Activated CD4-positive, CD25-positive, alpha-beta regulatory T cell treated with anti-CD3 and anti-CD28 coated beads, Interleukin-2, amount 50 U/mL, for 72 hours (primary cell): ENCODE results near the gene DERL3.

ENCODE experiments used
- DNase-seq: peaks from one replicate; pipeline ENCODE4 v3.0.0; 2021

The DERL3 gene

DNA sequence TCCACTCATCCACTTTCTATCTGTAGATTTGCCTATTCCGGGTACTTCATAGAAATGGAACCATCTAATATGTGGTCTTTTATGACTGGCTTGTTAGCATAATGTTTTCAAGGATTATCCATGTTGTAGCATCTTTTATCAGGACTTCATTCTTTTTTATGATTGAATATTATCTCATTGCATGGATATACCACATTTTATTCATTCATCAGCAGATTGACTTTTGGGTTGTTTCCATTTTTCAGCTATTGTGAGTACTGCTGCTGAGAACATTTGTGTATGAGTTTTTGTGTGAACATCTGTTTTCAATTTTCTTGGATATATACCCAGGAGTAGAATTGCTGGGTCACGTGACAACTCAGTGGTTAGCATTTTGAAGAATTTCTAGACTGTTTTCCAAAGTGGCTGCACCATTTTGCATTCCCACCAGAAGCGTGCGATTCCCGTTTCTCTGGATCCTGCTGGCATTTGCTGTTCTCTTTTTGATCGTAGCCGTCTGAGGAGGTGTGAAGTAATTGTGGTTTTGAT is 8.9 kb downstream of the DERL3 start:
- DNase-seq = no peak

DNA sequence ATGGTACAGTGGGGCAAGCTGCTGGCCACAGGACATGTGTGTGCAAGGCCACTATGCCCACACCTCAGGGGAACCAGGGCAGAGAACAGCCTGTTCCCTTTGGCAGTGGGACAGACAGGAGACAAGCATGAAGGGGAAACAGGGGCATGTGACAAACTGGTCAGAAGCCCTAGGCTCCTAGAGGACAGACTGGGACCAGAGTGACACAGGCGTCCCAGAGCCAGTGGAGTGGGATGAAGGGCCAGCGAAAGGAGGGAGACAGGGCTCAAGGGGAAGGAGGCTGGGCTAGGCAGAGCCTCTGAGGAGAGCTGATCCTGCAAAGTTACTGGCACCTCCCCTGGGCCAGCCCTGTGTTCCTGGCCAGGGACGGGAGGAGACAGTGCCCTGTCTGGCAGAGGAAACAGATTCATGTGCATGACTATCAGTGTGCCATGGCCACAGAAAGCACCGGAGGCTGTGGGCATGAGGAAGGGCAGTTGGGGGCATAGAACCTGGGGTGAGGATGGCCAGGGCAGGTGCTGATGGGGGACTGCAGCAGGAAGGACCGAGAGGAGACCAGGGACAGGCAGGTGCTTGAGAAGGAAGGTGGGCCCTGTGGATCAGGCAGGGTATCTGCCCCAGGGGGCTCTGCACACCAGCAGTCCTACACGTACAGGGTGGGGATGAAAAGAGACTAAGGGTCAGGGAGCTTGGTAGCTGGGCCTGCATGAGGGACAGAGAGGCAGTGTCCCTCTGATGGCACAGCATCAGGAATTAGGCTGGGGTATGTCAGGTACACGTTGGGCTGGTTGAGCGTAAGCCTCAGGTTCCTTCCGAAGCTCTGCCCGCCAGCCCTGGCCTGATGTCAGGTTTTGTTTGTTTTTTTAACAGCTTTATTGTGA is 9.8 kb downstream of the DERL3 start:
- DNase-seq = no peak

DNA sequence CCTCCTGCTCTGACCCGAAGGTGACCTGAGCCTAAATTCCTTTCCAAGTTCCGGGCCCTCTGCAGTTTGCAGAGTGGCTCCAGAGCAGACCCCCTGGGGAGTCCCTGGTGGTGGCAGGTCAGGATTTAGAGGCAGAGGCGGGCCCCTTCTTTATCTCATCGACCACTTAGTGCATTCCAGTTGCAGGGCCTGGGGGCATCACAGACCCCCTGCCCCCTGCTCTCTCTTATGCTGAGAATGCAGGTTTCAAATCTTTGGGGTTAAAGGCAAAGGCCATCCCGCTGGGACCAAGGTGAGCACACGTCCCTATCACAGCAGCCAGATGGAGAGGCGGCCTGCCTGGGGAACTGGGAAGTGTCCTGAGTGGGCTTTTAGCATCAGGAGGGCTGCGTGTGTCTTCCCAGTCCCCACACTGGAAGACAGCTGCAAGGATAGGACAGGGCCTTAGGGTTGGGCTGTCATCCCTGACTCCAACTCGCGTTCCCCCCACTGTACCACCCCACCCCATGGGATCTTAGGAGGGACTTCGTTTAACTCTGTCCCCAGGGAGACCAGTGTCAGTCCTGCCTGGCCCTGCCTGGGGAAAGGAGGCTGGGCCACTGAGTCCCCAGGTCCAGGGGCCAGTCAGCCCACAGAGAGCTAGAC is 11.3 kb downstream of the DERL3 start:
- DNase-seq = no peak

DNA sequence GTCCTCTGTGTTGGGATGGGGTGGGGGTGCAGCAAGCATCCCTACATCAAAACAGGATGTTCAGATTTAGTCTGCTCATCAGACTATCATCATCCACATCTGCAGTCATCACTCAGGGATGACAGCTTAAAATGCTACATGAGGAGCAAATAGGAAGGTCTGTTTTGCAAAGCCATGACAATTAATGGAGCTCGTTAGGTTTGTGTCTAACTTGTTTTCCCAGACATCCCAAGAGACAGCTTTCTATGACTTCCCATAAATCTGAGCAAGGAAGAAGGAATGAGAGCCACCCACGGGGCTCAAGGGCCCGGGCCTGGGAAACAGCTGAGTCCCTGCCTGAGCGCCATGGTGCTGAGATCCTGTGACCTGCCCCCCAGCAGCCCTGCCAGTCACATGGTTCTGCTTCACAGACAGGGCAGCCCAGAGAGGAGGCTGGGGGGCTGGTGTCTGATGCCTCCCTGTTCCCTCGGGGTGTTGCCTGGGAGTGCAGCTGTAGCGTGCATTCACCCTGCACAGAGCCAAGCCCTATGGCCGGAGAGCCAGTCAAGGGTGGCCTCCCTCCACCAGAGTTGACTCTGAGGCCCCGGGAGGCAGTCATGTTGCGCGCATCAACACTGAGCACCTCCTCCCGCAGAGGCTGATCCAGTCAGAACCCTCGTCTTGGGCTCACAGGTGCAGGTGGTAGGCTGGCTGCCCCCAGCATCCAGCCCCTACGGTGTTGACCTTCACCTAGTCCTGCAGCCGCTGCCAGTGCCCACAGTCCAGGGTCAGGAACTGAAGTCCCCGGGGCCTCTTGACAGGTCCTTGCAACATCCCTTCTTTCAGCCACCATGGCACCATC is 12.1 kb downstream of the DERL3 start:
- no peak for DNase-seq

DNA sequence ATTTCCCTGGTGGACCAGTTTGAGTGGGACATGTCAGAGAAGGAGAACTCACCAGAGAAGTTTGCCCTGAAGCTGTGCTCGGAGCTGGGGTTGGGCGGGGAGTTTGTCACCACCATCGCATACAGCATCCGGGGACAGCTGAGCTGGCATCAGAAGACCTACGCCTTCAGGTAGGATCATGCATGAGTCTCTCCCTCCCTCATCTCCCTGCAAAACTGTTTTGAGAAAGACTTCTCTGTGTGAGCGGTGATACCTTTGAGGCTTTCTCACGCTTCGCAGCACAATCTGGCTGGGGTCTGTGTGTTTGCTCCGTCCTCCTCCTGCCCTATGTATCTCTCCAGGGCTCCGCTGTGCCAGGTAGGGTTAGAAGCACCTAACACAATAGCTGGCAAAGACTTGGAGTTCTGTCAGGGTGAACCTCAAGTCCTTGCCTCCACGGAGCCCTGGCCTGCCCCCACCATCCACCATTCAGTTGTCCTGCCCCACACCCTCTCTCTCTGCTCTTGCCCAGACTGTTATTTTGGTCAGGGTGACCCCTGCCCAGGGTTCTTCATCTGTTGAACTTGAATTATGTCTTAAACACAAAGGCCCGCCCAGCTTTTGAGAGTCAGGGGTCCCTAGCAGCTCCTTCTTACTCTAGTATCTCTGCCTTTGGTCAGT is 13.4 kb downstream of the DERL3 start:
- DNase-seq = no peak

DNA sequence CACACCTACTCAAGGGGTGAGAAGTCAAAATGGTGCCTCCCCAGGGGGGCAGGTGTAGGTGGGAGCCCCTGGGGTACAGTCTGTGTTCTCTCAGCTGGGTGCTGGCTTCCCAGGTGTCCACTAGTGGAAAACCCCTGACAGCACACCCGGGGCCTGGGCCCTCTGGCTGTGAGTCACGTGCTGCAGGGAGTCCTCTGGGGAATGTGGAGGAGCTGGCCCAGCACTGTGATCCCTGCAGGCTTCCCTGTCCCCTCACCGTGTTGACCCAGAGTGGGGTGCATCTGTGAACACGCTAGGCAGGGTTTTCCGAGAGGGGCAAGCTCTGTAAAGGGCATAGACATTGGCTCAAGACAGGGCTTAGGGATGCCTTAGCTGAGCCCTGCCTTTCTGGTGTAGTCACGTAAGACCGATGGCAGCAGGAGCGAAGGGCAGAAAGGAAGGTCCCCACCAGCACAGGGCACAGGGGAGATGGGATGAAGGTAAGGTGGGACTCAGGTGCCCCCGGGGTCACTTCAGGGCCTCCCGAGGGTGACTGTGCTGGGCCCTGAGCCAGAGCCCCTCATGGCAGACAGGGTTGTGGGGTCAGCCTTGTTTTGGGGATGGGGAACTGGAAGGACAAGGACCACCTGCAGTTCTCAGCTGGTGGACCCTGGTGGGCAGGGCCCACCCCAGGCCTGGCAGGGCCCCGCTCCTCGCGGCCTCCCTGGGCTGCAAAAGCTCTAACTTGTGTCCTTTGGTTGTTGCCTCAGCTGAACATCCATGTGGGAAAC is 14.1 kb downstream of the DERL3 start:
- no peak for DNase-seq

DNA sequence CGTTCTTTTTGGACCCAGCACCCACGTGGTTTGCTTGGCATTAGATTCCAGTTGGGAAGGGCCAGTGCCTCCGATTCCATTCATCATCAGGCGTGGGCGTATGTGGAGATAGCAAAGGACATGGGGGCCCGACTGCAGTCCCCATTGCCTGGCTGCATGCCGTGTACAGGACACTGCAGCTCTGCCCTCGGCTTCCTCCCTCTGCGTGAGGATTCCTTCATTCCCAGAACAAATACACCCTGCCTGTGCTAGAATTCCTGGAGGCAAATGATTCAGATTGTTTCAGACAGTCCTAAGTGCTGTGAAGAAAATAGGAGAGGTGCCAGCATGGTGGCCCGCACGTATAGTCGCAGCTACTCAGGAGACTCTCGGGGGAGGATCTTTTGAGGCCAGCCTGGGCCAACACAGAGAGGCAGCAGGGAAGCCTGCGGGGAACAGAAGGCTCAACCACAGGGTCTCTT is 15.4 kb downstream of the DERL3 start:
- no peak for DNase-seq

DNA sequence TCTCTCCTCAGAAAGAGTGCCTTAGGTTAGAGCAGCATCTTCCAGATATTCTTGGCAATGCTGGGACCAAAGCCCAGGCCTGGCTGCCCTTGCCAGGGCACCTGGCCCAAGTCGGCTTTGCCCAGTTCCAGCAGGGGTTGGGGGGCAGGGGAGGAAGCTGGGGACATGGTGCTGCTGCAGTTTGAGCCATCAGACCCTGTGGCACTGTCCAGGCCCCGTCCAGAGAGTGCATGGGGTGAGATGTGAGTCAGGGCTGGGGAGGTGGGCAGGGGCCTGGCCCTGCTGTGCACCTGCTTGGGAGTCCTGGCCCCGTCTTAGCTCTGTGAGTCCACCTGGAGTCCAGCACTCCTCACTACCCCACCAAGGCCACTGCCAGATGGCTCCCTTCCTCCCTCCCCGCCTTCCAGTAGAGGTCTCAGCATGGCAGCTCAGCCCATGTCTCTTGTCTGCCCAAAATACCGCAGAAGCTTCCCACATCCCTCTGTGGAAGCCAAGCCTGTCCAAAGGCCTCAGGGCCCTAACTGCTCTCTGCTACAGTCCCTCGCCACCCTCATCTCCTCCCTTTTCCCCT is 16.6 kb downstream of the DERL3 start:
- no peak for DNase-seq

DNA sequence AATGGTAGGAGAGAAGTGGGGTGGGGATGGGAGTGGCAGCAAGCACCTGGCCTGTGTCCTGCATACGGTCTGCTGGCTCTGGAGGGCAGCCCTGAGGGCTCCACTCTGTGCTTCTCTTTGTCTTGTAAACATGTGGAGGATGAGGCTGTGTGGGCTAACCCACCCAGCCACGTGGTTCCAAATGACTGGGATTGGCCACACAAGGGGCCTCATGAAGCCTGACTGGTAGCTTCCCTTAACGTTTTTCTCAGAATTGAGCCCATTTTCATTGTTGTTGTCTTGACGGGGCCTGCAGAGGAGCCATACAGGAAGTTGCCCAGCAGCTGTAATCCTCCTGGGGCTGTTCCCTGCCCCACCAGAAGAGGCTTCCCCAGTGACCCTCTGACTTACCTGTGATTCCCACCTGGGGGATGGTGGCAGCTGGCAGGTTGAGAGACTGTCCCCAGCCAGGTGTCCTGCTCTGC is 18.0 kb downstream of the DERL3 start:
- DNase-seq = no peak

DNA sequence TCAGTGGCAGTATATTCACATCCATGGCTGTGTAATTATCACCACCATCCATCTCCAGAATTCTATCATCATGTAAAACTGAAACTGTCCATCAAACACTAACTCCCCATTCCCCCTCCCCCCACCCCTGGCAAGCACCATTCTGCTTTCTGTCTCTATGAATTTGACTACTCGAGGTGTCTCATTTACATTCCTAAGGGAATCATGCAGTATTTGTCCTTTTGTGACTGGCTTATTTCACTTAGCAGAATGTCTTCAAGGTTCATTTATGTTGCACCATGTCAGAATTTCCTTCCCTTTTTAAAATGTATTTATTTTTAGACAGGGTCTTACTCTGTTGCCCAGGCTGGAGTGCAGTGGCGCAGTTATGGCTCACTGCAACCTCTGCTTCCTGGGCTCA is 20.3 kb downstream of the DERL3 start:
- no peak for DNase-seq

DNA sequence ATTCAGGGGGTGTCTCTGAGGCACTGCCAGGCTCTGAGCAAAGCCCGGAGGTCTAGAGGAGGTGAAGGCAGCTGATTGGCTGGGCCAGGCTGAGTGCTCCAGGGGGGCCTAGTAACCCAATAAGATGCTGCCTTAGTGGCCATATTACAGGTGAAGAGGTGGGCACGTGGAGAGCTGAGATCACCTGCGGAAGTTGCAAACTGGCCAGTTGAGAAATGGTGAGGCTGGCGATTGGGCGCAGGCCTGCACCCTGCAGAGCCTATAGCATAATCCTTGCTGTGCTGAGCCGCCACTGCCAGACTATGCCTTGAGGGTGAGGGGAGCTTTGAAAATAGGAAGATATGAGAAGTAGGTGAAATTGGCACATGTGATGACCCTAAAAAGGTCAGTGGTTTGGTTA is 21.7 kb downstream of the DERL3 start:
- DNase-seq = no peak

DNA sequence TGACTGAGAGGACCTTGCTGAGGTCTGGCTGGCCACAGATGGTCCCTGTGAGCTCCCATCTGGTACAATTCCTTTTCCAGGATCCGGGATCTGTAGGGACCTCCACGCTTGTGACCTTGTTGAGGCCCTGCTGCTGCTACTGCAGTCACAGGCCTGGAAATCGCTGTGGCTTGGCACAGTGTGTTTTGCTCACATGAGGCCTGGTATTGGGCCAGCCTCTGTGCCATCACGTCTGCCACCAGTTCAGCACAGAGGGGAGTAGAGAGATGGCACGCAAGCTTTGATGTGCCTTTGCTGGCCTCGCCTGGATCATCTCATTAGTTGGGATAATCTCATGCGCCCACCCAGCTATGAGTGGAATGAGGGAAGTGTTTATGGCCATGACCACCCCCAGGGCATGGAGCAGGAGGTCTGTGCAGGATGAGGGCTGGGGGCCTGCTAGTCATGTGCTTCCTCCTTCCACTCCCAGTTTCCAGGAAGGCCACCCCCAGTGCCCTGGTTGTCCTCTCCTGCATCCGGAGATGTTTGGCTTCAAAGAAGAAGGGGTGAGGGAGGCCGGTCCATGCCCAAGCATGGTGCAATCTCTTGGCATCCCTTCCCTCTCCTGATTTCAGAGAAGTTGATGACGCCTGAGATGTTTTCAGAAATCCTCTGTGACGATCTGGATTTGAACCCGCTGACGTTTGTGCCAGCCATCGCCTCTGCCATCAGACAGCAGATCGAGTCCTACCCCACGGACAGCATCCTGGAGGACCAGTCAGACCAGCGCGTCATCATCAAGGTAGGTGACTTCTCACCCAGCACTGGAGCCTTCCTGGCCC is 22.4 kb downstream of the DERL3 start:
- no peak for DNase-seq

DNA sequence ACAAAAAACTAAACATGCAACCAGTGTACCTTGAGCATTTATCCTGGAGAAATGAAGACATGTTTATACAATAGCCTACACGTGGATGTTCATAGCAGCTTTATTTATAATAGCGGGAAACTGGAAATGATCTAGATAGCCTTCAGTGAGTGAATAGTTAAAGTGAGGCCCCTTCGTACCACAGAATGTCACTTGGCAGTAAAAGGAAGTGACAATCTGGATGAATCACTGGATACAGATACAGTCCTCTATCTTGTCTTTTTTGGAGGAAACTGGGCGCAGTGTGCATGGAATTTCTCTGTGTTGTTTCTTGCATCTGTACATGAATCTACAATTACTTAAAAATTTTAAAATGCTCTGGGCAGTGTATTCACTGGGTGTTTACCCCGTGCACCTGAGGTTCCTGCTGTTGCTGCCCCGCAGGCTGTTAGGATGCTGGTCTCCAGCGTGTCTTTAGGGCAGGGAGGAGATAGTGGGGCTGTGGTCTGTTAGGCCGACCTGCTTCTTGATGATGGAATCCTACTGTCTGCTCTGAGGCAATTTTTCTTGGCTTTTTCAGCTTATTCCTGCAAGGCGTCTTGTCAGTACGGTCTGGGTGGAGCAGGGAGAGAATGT is 23.2 kb downstream of the DERL3 start:
- no peak for DNase-seq

DNA sequence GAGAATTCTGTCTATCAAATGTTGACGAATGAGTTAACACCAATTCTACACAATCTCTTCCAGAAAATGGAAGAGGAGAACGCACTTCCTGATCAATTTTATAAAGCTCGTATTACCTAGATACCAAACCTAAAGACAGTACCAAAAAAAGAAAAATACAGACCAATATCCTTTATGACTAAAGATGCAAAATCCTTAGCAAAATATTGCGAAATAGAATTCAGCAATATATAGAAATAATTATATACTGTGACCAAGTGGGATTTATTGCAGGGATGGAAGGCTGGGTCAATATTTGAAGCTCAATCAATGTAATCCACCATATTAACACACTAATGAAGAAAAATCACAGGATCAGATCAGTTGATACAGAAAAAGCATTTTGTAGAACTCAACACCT is 26.4 kb downstream of the DERL3 start:
- DNase-seq = no peak

DNA sequence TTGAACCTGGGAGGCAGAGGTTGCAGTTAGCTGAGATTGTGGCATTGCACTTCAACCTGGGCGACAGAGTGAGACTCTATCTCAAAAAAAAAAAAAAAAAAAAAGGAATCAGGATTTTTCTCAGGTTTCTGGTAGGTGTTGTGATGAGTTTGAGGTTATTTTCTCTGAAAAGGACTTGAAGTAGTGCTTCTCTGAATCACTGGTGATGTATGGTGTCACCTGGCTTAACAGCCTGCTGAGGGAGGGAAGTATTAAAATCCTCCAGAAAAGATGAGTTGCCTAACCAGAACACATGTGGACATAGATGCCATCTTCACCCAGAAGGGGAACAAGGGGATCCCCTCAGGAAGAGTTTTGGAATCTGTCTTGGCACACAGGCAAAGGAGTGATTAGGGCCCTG is 32.0 kb downstream of the DERL3 start:
- no peak for DNase-seq

DNA sequence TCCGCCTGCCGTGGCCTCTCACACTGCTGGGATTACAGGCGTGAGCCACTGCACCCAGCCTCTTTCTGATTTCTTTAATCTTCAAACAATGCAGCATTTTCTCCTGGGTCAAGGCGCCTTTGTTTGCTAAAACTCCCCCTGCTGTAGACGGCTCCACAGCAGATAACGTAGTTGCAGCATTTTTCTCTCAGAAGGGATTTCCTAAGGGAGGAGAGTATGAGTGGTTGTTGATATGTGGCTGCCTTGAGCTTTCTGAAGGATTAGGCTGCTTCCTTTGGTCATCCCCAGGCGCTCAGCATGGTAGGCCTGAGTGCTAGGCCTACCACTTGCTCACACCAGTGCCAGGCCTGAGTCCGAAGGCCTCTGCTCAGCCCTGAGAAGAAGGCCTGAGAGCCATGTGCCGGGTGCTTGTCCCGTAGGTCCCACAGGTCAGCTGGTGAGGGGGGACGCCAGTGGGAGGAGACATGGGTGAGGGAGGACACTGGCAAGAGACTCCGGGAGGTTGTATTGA is 34.0 kb downstream of the DERL3 start:
- no peak for DNase-seq

DNA sequence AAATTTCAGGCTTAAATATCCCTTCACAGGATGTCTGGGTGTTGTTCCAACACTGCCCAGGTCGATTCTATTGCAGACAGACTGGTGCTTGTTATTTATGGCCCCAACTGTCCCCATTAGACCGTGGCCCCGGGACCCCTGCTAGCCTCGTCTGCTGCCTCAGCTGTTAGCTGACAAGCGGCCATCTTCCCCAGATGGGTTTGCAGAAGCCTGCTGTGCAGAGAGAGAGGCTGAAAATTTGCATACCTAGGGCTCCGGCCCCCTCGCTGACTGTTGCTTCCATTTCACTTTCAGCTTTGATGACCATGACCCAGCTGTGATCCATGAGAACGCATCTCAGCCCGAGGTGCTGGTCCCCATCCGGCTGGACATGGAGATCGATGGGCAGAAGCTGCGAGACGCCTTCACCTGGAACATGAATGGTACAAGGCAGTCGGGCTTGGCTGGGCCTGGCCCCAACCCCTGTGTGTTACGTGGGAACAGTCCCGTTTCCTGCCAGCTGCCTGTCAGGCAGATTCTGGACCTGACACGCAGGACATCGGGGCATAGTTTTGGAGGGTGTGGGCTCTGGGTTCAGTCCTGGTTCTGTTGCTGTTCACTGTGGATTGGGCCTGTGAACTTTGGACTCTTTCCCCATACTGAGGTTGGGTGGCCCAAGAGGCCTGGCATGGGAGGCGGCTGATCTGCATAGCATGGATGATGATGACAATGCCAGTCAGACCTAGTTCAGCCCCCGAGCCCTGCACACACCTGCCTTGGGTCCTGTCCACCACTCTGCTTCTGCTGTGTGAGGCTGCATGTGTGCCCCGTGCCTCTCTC is 35.6 kb downstream of the DERL3 start:
- DNase-seq = no peak

DNA sequence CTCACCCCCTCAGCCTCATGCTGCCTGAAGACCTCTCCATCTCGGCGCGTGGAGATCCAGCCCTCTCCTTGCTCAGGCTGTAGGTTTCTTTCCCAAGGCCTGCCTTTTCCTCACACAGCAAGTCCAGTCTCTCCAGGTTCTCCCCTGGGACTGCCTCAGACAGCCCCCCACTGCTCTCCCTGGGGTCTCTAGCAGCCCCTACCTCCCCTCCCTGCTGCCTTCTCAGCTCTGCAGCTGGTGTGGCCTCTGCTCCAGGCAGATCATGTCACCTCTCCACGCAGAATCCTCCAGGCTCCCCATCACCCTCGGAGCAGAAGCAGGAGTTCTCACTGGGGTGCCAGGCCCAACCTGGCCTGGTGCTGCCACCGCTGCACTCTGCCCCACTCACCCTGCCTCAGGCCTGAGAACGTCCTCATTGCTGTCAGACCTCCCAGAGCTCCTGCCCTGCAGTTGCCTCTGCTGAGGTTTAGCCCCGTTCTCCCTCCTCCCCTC is 36.9 kb downstream of the DERL3 start:
- DNase-seq = no peak
